Neuron (in vitro differentiated cells): ENCODE results near the gene XPNPEP2.

Experiments used
- H2AFZ ChIP-seq: one replicate; pipeline ENCODE4 v1.6.1; 2013; ENCODE audit warnings: low read depth, mild to moderate bottlenecking, inconsistent platforms, low read length, moderate library complexity
- H3K27me3 ChIP-seq: one replicate; pipeline ENCODE4 v1.6.1; 2013; ENCODE audit warnings: low read length; ENCODE audit not compliant: insufficient read depth
- H3K36me3 ChIP-seq: one replicate; pipeline ENCODE4 v1.6.1; 2013; ENCODE audit warnings: low read length; ENCODE audit not compliant: insufficient read depth
- H3K4me1 ChIP-seq: one replicate; pipeline ENCODE4 v1.6.1; 2013; ENCODE audit warnings: low read length; ENCODE audit not compliant: insufficient read depth
- H3K4me3 ChIP-seq: 2 replicates; pipeline ENCODE4 v1.5.1; 2013; ENCODE audit warnings: mild to moderate bottlenecking, low read length, moderate library complexity
- H3K9me3 ChIP-seq: one replicate; pipeline ENCODE4 v1.6.1; 2013; ENCODE audit warnings: low read length

The XPNPEP2 gene

DNA sequence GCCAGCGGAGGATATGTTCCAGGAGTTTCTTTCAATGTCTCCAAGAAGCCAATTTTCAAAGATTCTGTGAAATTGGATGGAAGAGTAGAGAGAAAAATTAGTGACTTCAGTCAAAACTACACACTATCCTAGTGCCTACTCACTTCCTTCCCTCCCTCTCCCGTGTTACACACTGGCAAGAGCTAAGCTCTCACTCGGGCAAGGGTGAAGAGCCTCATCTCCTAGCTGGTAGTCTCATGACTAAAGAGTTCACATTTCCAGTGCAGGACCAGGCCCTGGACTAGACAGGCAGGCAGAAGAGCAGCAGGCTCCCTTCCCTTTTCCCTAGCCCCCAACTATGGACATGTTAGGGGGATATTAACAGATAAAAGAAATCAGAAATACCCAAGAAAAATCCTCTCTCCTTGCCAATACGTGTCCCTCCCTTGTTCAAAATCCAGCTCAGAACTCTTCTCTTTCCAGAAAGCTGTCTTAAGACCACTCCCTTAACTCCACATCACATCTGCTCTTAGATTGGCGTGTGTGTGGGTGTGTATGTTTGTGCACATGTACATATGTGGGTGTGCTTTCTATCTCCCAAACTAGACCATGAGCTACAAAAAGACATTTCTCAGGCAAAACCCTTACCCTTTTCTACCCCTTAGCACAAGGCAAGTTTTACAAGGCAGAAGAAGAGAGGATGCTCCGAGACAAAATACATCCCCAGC is 75.0 kb downstream of the XPNPEP2 start:
- no peaks in the 10 kb centered on the region for H3K4me1 ChIP-seq
- no peak overlapping the region for H2AFZ ChIP-seq
- H3K36me3 ChIP-seq: peaks cover 11% of the 10 kb centered on the region
- H3K27me3 ChIP-seq: no peaks in the 10 kb centered on the region
- peaks cover 8% of the 10 kb centered on the region for H3K9me3 ChIP-seq
- H3K4me3 ChIP-seq: no peak overlapping the region

DNA sequence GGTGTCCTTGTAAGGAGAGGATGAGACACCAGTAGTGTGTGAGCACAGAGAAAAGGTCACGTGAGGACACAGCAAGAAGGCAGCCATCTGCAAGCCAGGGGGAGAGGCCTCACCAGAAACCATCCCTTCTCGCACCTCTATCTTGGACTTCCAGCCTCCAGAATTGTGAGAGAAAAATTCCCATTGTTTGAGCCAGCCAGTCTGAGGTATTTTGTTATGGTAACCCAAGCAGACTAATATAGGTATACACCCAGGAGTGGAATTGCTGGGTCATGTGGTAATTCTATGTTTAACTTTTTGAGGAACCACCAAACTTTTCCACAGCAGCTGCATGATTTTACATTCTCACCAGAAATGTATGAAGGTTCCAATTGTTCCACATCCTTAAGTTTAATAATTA is 79.3 kb downstream of the XPNPEP2 start:
- peaks cover 6% of the 10 kb centered on the region for H3K9me3 ChIP-seq
- no peaks in the 10 kb centered on the region for H3K27me3 ChIP-seq
- H2AFZ ChIP-seq: no peak overlapping the region
- no peaks in the 10 kb centered on the region for H3K4me1 ChIP-seq
- H3K4me3 ChIP-seq: no peak overlapping the region
- peaks cover 7% of the 10 kb centered on the region for H3K36me3 ChIP-seq
